H1 (cell line): ENCODE data around the gene COLQ. TPM values are rescaled to one million over a fixed set of nuclear protein-coding genes. Genes with fewer than 3 reads are reported as not detected.

Source experiments
- CTCF ChIA-PET: fragments of 300-600 bp; sonication (Branson Sonifier 250); formaldehyde crosslinking; loops from one replicate; lab custom pipeline; 2021; ENCODE audit not compliant: partially characterized antibody; lab: Charles Lee
- POLR2A ChIA-PET: fragments of 300-600 bp; sonication (Branson Sonifier 250); formaldehyde crosslinking; loops from one replicate; lab custom pipeline; 2021; ENCODE audit warnings: inconsistent platforms; ENCODE audit not compliant: partially characterized antibody; lab: Charles Lee
- DNase-seq, 2 experiments: peaks; one replicate each; pipeline versions ENCODE4 v3.0.0 to v3.0.0-alpha.2; 2010 to 2022; ENCODE audit warnings: low spot score in 2 of 2, low read depth in 1 of 2, mixed read lengths in 1 of 2
- FAIRE-seq: peaks from 2 replicates; lab custom pipeline; 2011; peaks lifted over from hg19 to GRCh38; lab: Jason Lieb, UNC
- H2AFZ ChIP-seq: 2 replicates; pipeline ENCODE4 v1.8.1; 2012; ENCODE audit warnings: low read length, inconsistent platforms
- H2AK5ac ChIP-seq: 2 replicates; pipeline ENCODE4 v1.6.1; 2013; ENCODE audit warnings: low read depth, low read length
- H2BK120ac ChIP-seq: replicated peaks from 2 replicates; pipeline ENCODE3; 2013; ENCODE audit warnings: low read depth, low read length, inconsistent platforms
- H2BK12ac ChIP-seq: 2 replicates; pipeline ENCODE4 v1.6.1; 2013; ENCODE audit warnings: low read depth, low read length
- H2BK15ac ChIP-seq: 2 replicates; pipeline ENCODE4 v1.6.1; 2013; ENCODE audit warnings: low read length
- H2BK20ac ChIP-seq: 2 replicates; pipeline ENCODE4 v1.6.1; 2013; ENCODE audit warnings: low read length
- H2BK5ac ChIP-seq: 2 replicates; pipeline ENCODE4 v1.6.1; 2013; ENCODE audit warnings: low read depth, low read length
- H3K14ac ChIP-seq: 2 replicates; pipeline ENCODE4 v1.6.1; 2013; ENCODE audit warnings: inconsistent platforms; ENCODE audit not compliant: insufficient read length
- H3K18ac ChIP-seq: 2 replicates; pipeline ENCODE4 v1.6.1; 2013; ENCODE audit warnings: low read length; ENCODE audit errors: extremely low read depth
- H3K23ac ChIP-seq: 2 replicates; pipeline ENCODE4 v1.6.1; 2013; ENCODE audit warnings: inconsistent platforms; ENCODE audit not compliant: insufficient read length
- H3K23me2 ChIP-seq: 2 replicates; pipeline ENCODE4 v1.6.1; 2013; ENCODE audit warnings: low read depth, low read length
- H3K27ac ChIP-seq: 2 replicates; pipeline ENCODE4 v1.6.1; 2011; ENCODE audit warnings: low read depth, low read length, inconsistent platforms
- H3K27me3 ChIP-seq, 4 experiments: replicated peaks in 1 of 4; 1 replicate in 1 of 4; 2 replicates in 3 of 4; pipeline versions ENCODE4 v1.6.1 to v1.8.1; 2011 to 2013; ENCODE audit warnings: low read length in 3 of 4, mild to moderate bottlenecking in 3 of 4, inconsistent platforms in 2 of 4, mixed read lengths in 2 of 4, moderate library complexity in 1 of 4; ENCODE audit not compliant: control insufficient read depth in 3 of 4, insufficient read depth in 3 of 4; ENCODE audit errors: extremely low read depth in 1 of 4
- H3K36me3 ChIP-seq, 4 experiments: 2 replicates each; pipeline versions ENCODE4 v1.6.1 to v1.8.1; 2011 to 2013; ENCODE audit warnings: mild to moderate bottlenecking in 4 of 4, low read length in 3 of 4, moderate library complexity in 2 of 4, control low read depth in 1 of 4, inconsistent platforms in 1 of 4; ENCODE audit not compliant: insufficient read depth in 4 of 4, control insufficient read depth in 2 of 4
- H3K4ac ChIP-seq: replicated peaks from 2 replicates; pipeline ENCODE3; 2013; ENCODE audit warnings: low read length, low read depth, mixed read lengths, inconsistent platforms; ENCODE audit not compliant: insufficient read length
- H3K4me1 ChIP-seq, 4 experiments: replicated peaks in 1 of 4; 1 replicate in 1 of 4; 2 replicates in 3 of 4; pipeline versions ENCODE4 v1.6.1 to v1.8.1; 2011 to 2013; ENCODE audit warnings: low read length in 3 of 4, inconsistent platforms in 2 of 4, mixed read lengths in 1 of 4; ENCODE audit not compliant: insufficient read depth in 4 of 4, control insufficient read depth in 3 of 4
- H3K4me2 ChIP-seq, 2 experiments: 2 replicates each; pipeline versions ENCODE4 v1.6.1 to v1.8.1; 2011 to 2013; ENCODE audit warnings: low read depth in 2 of 2, low read length in 2 of 2, control low read depth in 1 of 2, inconsistent platforms in 1 of 2, mild to moderate bottlenecking in 1 of 2; ENCODE audit not compliant: insufficient read depth in 1 of 2
- H3K4me3 ChIP-seq, 4 experiments: fragments of 200-600, 300-600 bp in 1 of 4; sonication (generic), shearing (Covaris generic), sonication (Bioruptor Twin) in 1 of 4; 2 replicates each; pipeline versions ENCODE4 v1.5.1 to v1.8.1; 2011 to 2016; ENCODE audit warnings: low read length in 4 of 4, low read depth in 3 of 4, control low read depth in 2 of 4, inconsistent platforms in 2 of 4, mild to moderate bottlenecking in 2 of 4, mixed read lengths in 1 of 4, moderate library complexity in 1 of 4; ENCODE audit not compliant: insufficient read depth in 2 of 4; ENCODE audit errors: extremely low read depth in 1 of 4
- H3K56ac ChIP-seq: replicated peaks from 2 replicates; pipeline ENCODE3; 2013; ENCODE audit warnings: low read depth, mild to moderate bottlenecking, mixed read lengths, low read length, inconsistent platforms; ENCODE audit not compliant: insufficient read length
- H3K79me1 ChIP-seq: 2 replicates; pipeline ENCODE4 v1.6.1; 2013; ENCODE audit warnings: low read depth, low read length, control low read depth
- H3K79me2 ChIP-seq, 2 experiments: 2 replicates each; pipeline versions ENCODE4 v1.6.1 to v1.8.1; 2012 to 2013; ENCODE audit warnings: low read length in 2 of 2, mild to moderate bottlenecking in 2 of 2, inconsistent platforms in 1 of 2; ENCODE audit not compliant: insufficient read depth in 2 of 2, control insufficient read depth in 1 of 2
- H3K9ac ChIP-seq, 4 experiments: replicated peaks in 1 of 4; 1 replicate in 1 of 4; 2 replicates in 3 of 4; pipeline versions ENCODE4 v1.6.1 to v1.8.1; 2011 to 2013; ENCODE audit warnings: low read depth in 3 of 4, low read length in 3 of 4, control low read depth in 2 of 4, mild to moderate bottlenecking in 2 of 4, moderate library complexity in 2 of 4, inconsistent platforms in 1 of 4; ENCODE audit errors: extremely low read depth in 1 of 4
- H3K9me3 ChIP-seq, 2 experiments: 2 replicates each; pipeline versions ENCODE4 v1.6.1 to v1.8.1; 2012 to 2013; ENCODE audit warnings: mild to moderate bottlenecking in 2 of 2, moderate library complexity in 2 of 2, control low read depth in 1 of 2, inconsistent platforms in 1 of 2, low read depth in 1 of 2, low read length in 1 of 2, mixed read lengths in 1 of 2; ENCODE audit not compliant: insufficient read depth in 2 of 2
- H4K20me1 ChIP-seq, 2 experiments: replicated peaks in 1 of 2; 2 replicates each; pipeline versions ENCODE3 to v1.8.1; 2011 to 2013; ENCODE audit warnings: inconsistent platforms in 2 of 2, low read length in 2 of 2, mild to moderate bottlenecking in 1 of 2; ENCODE audit not compliant: insufficient read depth in 2 of 2, control insufficient read depth in 1 of 2
- H4K5ac ChIP-seq: 2 replicates; pipeline ENCODE4 v1.6.1; 2013; ENCODE audit warnings: low read length, low read depth, mixed read lengths, inconsistent platforms; ENCODE audit not compliant: insufficient read length
- H4K8ac ChIP-seq: 2 replicates; pipeline ENCODE4 v1.8.0; 2013; ENCODE audit warnings: mild to moderate bottlenecking, moderate library complexity, low read length, inconsistent platforms; ENCODE audit not compliant: insufficient read depth; ENCODE audit errors: extremely low read depth
- H4K91ac ChIP-seq: replicated peaks from 2 replicates; pipeline ENCODE3; 2013; ENCODE audit warnings: low read length, mixed read lengths, inconsistent platforms; ENCODE audit not compliant: insufficient read length
- BACH1 ChIP-seq: IDR thresholded peaks from 2 replicates; pipeline ENCODE4 v1.6.1; 2012; ENCODE audit warnings: low read length, improper control_type of control experiment
- BCL11A ChIP-seq, 2 experiments: IDR thresholded peaks; one replicate each; pipeline ENCODE4 v1.6.1; 2011; ENCODE audit warnings: low read depth in 2 of 2, low read length in 2 of 2, mild to moderate bottlenecking in 2 of 2
- CBX5 ChIP-seq: fragments of 300-800, 300-1000 bp; sonication (generic); IDR thresholded peaks from 2 replicates; pipeline ENCODE4 v1.7.1; 2016; ENCODE audit warnings: antibody characterized with exemption, low read length, low read depth
- GTF2F1 ChIP-seq: IDR thresholded peaks from 2 replicates; pipeline ENCODE4 v1.6.1; 2012; ENCODE audit warnings: low read depth, low read length, improper control_type of control experiment, borderline replicate concordance
- MAFK ChIP-seq: IDR thresholded peaks from 2 replicates; pipeline ENCODE4 v1.6.1; 2012; ENCODE audit warnings: low read depth, mild to moderate bottlenecking, improper control_type of control experiment, low read length
- MAX ChIP-seq: IDR thresholded peaks from 2 replicates; pipeline ENCODE4 v1.6.1; 2012; ENCODE audit warnings: inconsistent platforms
- PHF8 ChIP-seq: fragments of 200-600 bp; sonication (generic); conservative IDR thresholded peaks from 2 replicates; pipeline ENCODE4 v1.7.1; 2012; ENCODE audit warnings: low read depth, mild to moderate bottlenecking, inconsistent platforms, low read length, moderate library complexity
- RNF2 ChIP-seq: fragments of 200-900, 300-1000 bp; sonication (generic); IDR thresholded peaks from 2 replicates; pipeline ENCODE4 v1.7.1; 2016; ENCODE audit warnings: borderline replicate concordance, low read depth, mild to moderate bottlenecking, antibody characterized with exemption, low read length; ENCODE audit not compliant: poor library complexity, severe bottlenecking; ENCODE audit errors: missing control alignments
- SAP30 ChIP-seq: fragments of 300-600 bp; sonication (generic); IDR thresholded peaks from 2 replicates; pipeline ENCODE4 v1.7.1; 2012; ENCODE audit warnings: low read length, moderate library complexity, mild to moderate bottlenecking, inconsistent platforms; ENCODE audit not compliant: insufficient read depth, insufficient replicate concordance
- SIRT6 ChIP-seq: IDR thresholded peaks from one replicate; pipeline ENCODE4 v1.7.1; 2012; ENCODE audit warnings: low read length, inconsistent platforms
- TBP ChIP-seq: IDR thresholded peaks from 2 replicates; pipeline ENCODE4 v1.6.1; 2011; ENCODE audit warnings: low read depth, low read length, improper control_type of control experiment
- TEAD4 ChIP-seq: IDR thresholded peaks from 2 replicates; pipeline ENCODE4 v1.6.1; 2012; ENCODE audit warnings: low read depth, low read length, inconsistent platforms, mixed read lengths
- USF2 ChIP-seq: IDR thresholded peaks from 2 replicates; pipeline ENCODE4 v1.6.1; 2011; ENCODE audit warnings: low read length, improper control_type of control experiment
- WGBS, 2 experiments: shearing (Covaris generic) in 1 of 2; methylation state at CpG; one replicate each; pipeline versions ENCODE4 v1.1.6 to v1.1.7; 2013 to 2015; ENCODE audit warnings: low lambda C conversion rate in 2 of 2, mixed read lengths in 2 of 2, inconsistent platforms in 1 of 2, low coverage in 1 of 2, missing lambda C conversion rate in 1 of 2; ENCODE audit not compliant: insufficient replicate concordance in 2 of 2, insufficient coverage in 1 of 2, insufficient read length in 1 of 2; ENCODE audit errors: extremely low coverage in 1 of 2, missing lambda C conversion rate in 1 of 2; 5-methylcytosine and 5-hydroxymethylcytosine counted together
- polyA plus RNA-seq, 7 experiments: library from polyadenylated mRNA; depleted of rRNA in 3 of 7; stranded (reverse) in 5 of 7; unstranded in 2 of 7; fragments of >200 nt in 5 of 7; fragments of 200-250 nt in 2 of 7; gene quantifications; 1 replicate in 5 of 7; 2 replicates in 1 of 7; 4 replicates in 1 of 7; pipeline versions ENCODE4 v1.2.1 to v1.2.3, GENCODE V29; 2011 to 2013; ENCODE audit warnings: missing spikeins in 2 of 7, mixed read lengths in 2 of 7
- total RNA-seq: library from RNA; stranded (reverse); fragmentation: NEBNext Ultra II Directional; extraction: Animal tissue kit (Norgen Biotek cat#: 25700); gene quantifications from 2 replicates; pipeline ENCODE4 v1.2.1, GENCODE V29; 2021

The COLQ gene
- total and polyA plus RNA-seq, 2 of the 8 experiments (the other 6 are each of a cell fraction or from before 2014, with no cell fraction given) = 1.5 to 1.9 TPM

- Histone ChIP-seq H3K27me3 (no peaks in the 10 kb centered on the region), H4K5ac (no peak overlapping the region), H3K4me2 (no peak overlapping the region), H3K4ac (no peak overlapping the region), H3K79me2 (no peaks in the 10 kb centered on the region), H4K20me1 (no peaks in the 10 kb centered on the region), H3K18ac (no peak overlapping the region), H3K27ac (no peak overlapping the region), H3K9ac (no peak overlapping the region), H2BK5ac (no peak overlapping the region), H2BK12ac (no peak overlapping the region), H3K9me3 (no peaks in the 10 kb centered on the region), H3K14ac (no peak overlapping the region), H3K56ac (no peak overlapping the region), H3K23me2 (no peaks in the 10 kb centered on the region), H3K23ac (no peak overlapping the region), H2BK120ac (no peak overlapping the region), H3K79me1 (no peaks in the 10 kb centered on the region), H2AFZ (no peak overlapping the region), H4K91ac (no peak overlapping the region), H4K8ac (no peak overlapping the region), H3K4me3 (no peak overlapping the region), H3K36me3 (no peaks in the 10 kb centered on the region), H3K4me1 (no peaks in the 10 kb centered on the region), H2AK5ac (no peak overlapping the region), H2BK20ac (no peak overlapping the region), H2BK15ac (no peak overlapping the region)
- ChIA-PET POLR2A (interaction anchor here (0.8 to 0.9 kb wide), 2 partner anchors 11 to 18 kb away, joined by 3 read pairs; no protein-coding TSS in a partner anchor), CTCF (interaction anchor here (0.9 to 1.7 kb wide), 5 partner anchors 10 to 78 kb away, joined by 3 to 6 read pairs (median 4); partner anchors contain the start of gene COLQ)
- FAIRE-seq = no peak
- DNase-seq = no peak
- WGBS, 2 experiments = 100% methylated on average over 1 of the region's 1 CpG; no CpG with 5 or more reads in 1 of the 2 experiments
- TF ChIP-seq RNF2 (no peak), TBP (no peak), SIRT6 (no peak), BCL11A (IDR thresholded peaks at IDR 0.05; ENCODE audit: low read depth in 2 of 2, low read length in 2 of 2) (no peak), TEAD4 (no peak), MAX (no peak), MAFK (no peak), SAP30 (no peak), PHF8 (no peak), USF2 (no peak), BACH1 (no peak), CBX5 (no peak), GTF2F1 (no peak)
Measured at GRCh38 chr3:15531346-15531745, 9.8 kb upstream of the COLQ start.
